GM12801 (cell line): ENCODE data around the gene POLR2M.

Experiments
- CTCF ChIP-seq: IDR thresholded peaks from one replicate; pipeline ENCODE4 v1.5.1; 2011; ENCODE audit warnings: control low read depth; ENCODE audit not compliant: insufficient read length; ENCODE audit errors: extremely low read depth

POLR2M gene

GRCh38 chr15:57738734-57739237, 32.3 kb downstream of the POLR2M start:
- no peak for TF ChIP-seq CTCF

- no peak for TF ChIP-seq CTCF
Observed at GRCh38 chr15:57740048-57740447, 33.5 kb downstream of the POLR2M start.

- no peak for TF ChIP-seq CTCF
Observed at GRCh38 chr15:57741089-57741488, 34.6 kb downstream of the POLR2M start.

- TF ChIP-seq CTCF = no peak
Observed at GRCh38 chr15:57743424-57743823, 36.9 kb downstream of the POLR2M start.

GRCh38 chr15:57746786-57747185, 40.3 kb downstream of the POLR2M start:
- TF ChIP-seq CTCF = no peak

- no peak for TF ChIP-seq CTCF
Observed at GRCh38 chr15:57747206-57747896, 40.8 kb downstream of the POLR2M start.

GRCh38 chr15:57751177-57751800, 44.8 kb downstream of the POLR2M start:
- TF ChIP-seq CTCF = no peak
